Measurements from ENCODE around the gene PIAS1.

DNA sequence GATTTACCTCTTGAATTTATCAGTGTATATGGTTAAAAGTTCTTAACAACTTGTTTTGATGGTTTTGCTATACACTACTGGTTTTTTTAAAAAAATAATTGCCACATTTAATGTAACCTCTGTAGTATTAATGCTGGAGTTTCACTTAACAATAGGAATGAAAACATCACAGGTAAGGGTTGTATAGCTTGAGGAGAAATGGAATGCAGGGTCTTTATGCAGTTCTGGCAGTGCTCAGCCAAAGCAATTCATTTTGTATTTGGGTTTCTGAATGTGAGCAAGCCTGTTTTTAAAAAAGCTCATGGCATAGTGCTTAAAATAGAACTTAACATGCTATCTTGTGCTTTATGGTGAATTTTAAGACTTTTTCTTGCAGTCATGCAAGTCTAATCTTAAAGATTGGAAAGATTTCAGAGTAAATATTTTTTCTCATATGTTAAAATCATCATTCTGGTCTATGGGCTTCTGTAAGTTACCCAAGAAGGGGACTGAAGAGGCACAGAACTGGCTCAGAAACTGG lies 8.9 kb downstream of the PIAS1 start:
- TF ChIP-seq YY1 (IDR thresholded peaks at IDR 0.05; ENCODE audit: insufficient read depth, insufficient read length) (no peak), SUZ12 (IDR thresholded peaks at IDR 0.05; ENCODE audit: extremely low read depth, insufficient read depth, insufficient read length) (no peak)
